Bronchus fibroblast of lung (primary cell): ENCODE measurements around the gene FMO2. TPM values are rescaled to one million over a fixed set of nuclear protein-coding genes. Genes with fewer than 3 reads are reported as not detected.

Experiments
- total RNA-seq: library from RNA; depleted of rRNA; stranded (reverse); fragments of >200 nt; gene quantifications from 2 replicates; pipeline ENCODE4 v1.2.3, GENCODE V29; 2015

The FMO2 gene, protein sequence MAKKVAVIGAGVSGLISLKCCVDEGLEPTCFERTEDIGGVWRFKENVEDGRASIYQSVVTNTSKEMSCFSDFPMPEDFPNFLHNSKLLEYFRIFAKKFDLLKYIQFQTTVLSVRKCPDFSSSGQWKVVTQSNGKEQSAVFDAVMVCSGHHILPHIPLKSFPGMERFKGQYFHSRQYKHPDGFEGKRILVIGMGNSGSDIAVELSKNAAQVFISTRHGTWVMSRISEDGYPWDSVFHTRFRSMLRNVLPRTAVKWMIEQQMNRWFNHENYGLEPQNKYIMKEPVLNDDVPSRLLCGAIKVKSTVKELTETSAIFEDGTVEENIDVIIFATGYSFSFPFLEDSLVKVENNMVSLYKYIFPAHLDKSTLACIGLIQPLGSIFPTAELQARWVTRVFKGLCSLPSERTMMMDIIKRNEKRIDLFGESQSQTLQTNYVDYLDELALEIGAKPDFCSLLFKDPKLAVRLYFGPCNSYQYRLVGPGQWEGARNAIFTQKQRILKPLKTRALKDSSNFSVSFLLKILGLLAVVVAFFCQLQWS
- 3.4 and 3.9 TPM in 2 replicates for total RNA-seq

DNA sequence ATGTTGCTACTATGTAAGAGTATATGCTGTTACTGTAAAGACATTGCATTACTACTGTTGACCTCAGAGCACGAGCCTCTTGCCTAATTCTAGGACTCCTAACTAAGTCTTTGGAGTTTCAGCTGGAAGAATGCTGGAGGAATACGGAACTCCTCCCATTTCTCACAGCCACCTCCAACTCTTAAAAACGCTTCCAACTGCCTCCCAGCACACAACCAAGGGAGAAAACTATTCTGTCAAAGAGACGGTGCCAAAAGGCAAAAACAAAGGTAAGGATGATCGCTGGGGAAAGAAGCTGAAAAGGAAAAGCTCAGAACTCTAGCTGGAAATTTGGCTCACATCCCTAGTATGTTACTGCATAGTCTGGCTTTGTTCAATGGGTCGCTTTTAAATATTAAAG lies at the start of gene FMO2:
FMO2 (plus strand) TSS at position 210 of the 400 bp plus-strand sequence. CDS start 414 bp downstream, outside the sequence.

DNA sequence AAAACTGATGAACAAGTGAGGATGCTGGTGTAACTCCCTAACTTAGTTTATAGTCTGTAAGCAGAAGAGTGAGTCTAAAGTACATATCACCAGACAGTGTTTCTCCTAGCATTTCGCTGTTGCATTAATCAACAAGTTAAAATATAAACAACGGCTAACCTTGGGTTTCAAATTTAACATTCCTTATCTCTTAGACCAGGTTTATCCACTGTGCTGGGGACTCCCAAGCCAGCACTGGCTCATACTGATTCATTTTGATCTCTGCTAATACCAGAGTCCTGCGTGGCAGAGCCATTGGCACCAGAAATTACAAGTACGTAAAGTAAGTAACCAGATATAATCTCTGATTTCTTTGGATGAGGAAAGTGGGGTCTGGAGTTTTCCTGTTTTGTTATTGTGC lies 63.2 kb downstream of the FMO2 start, which contains the start of gene FMO1:
FMO1 (plus strand) TSS at position 193 of the 400 bp plus-strand sequence. CDS start 9,594 bp downstream, outside the sequence.

Other genes starting within 250 kb of the FMO2 start
- under 0.01 TPM in 1 of 2 replicates, not detected in the other for gene MROH9, start 249.8 kb upstream of the FMO2 start, total RNA-seq
- 0.67 and 0.74 TPM in 2 replicates for gene FMO3, start 94.4 kb upstream of the FMO2 start, total RNA-seq
- 1.2 TPM in 1 of 2 replicates, not detected in the other for gene FMO1, start 63.2 kb downstream of the FMO2 start, total RNA-seq
- 1.2 and 1.8 TPM in 2 replicates for gene FMO4, start 128.9 kb downstream of the FMO2 start, total RNA-seq